ENCODE measurements around the gene ASTN1. TPM values are rescaled to one million over a fixed set of nuclear protein-coding genes. Genes with fewer than 3 reads are reported as not detected.

The ASTN1 gene
- total and polyA plus RNA-seq, 2 of the 4 experiments (the other 2 are of a cell fraction), result under 0.01 to 0.07 TPM

DNA sequence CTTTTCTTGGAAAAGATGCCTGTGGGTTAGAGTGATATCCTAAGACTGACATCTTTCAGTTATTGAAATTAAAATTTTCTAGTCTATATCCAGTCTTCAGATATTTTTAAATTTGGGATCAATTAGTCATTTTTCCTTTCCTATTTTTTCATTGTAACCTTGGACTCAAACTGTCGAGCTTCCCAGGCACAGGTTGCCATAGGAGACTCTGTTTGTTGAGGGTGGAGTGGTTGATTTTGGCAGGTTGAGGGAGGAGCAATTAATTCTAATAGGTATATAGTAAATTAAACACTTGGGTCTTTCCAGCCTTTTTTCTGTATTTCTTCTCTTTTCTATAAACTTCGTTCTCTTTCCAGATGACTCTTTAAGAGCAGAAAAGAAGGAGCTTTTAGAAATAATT lies 326.8 kb downstream of the ASTN1 start:
- H3K9me1 ChIP-seq (ENCODE audit: insufficient read depth, low read length), result no peaks in the 10 kb centered on the region
- ChIA-PET CTCF (no interaction called here), POLR2A (ENCODE audit: unreplicated experiment) (no interaction called here)
- no peak overlapping the region for H3K56ac ChIP-seq (ENCODE audit: extremely low read depth, insufficient read depth, low read length)
- no peak overlapping the region for H2AFZ ChIP-seq (replicated peaks; ENCODE audit: low read length, poor library complexity)
- ATAC-seq (ENCODE audit: low read depth) (no peak), DNase-seq (no peak)
- no CpG with 5 or more reads among the region's 2 CpGs for WGBS, 2 experiments (ENCODE audit: extremely low coverage in 2 of 2, insufficient read length in 1 of 2)
- H2AK9ac ChIP-seq (replicated peaks; ENCODE audit: low read depth, low read length, poor library complexity), result no peak overlapping the region
- no peak overlapping the region for H3K4me2 ChIP-seq (ENCODE audit: low read depth, low read length)
- no peak for TF ChIP-seq NFE2L2 (IDR thresholded peaks at IDR 0.05; ENCODE audit: low read depth, low read length)
- TF ChIP-seq MAZ (IDR thresholded peaks at IDR 0.05; ENCODE audit: borderline replicate concordance, low read depth, low read length), result no peak
- TF ChIP-seq, protein P1, sequence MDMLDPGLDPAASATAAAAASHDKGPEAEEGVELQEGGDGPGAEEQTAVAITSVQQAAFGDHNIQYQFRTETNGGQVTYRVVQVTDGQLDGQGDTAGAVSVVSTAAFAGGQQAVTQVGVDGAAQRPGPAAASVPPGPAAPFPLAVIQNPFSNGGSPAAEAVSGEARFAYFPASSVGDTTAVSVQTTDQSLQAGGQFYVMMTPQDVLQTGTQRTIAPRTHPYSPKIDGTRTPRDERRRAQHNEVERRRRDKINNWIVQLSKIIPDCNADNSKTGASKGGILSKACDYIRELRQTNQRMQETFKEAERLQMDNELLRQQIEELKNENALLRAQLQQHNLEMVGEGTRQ (IDR thresholded peaks at IDR 0.05; ENCODE audit: low read depth, low read length), result no peak
- H4K5ac ChIP-seq (ENCODE audit: low read depth, low read length), result no peak overlapping the region
- in situ Hi-C loops (cut with MboI; ENCODE audit: low sequenced_read_pairs) (no loop called here), dilution Hi-C loops (cut with HindIII; ENCODE audit: low sequenced_read_pairs, unreplicated experiment) (no loop called here), intact Hi-C loops (cut with micrococcal nuclease) (no loop called here)
- no peaks in the 10 kb centered on the region for H3K4me1 ChIP-seq (ENCODE audit: control insufficient read depth, insufficient read depth, low read length)
- no peaks in the 10 kb centered on the region for H3K36me3 ChIP-seq (ENCODE audit: control insufficient read depth, insufficient read depth, low read length)
- H3K27ac ChIP-seq (ENCODE audit: insufficient read depth, low read length), result no peak overlapping the region
- BruUV-seq (replicated peaks), result no TSS peak
- H3K9me3 ChIP-seq (ENCODE audit: control insufficient read depth, insufficient read depth, low read length), result no peaks in the 10 kb centered on the region
- no peak overlapping the region for H4K91ac ChIP-seq (ENCODE audit: insufficient read depth, low read depth, low read length)
- no peak overlapping the region for H3K4ac ChIP-seq (ENCODE audit: low read depth, low read length)
- no peaks in the 10 kb centered on the region for H3K79me1 ChIP-seq (ENCODE audit: low read depth in 1 of 2, low read length in 2 of 2)
- no peak overlapping the region for H2AK5ac ChIP-seq (ENCODE audit: low read depth, low read length)
- H3K4me3 ChIP-seq (ENCODE audit: insufficient read depth, low read depth, low read length), result no peak overlapping the region
- H3K14ac ChIP-seq (replicated peaks; ENCODE audit: low read depth, low read length), result no peak overlapping the region
- no peak overlapping the region for H3K9ac ChIP-seq (ENCODE audit: low read depth, low read length)
- no peaks in the 10 kb centered on the region for H4K20me1 ChIP-seq (ENCODE audit: insufficient read depth, low read length)
- no peak overlapping the region for H2BK5ac ChIP-seq (ENCODE audit: low read depth, low read length, poor library complexity, severe bottlenecking)
- no peak overlapping the region for H3K23ac ChIP-seq (ENCODE audit: low read depth, low read length)
- no peak overlapping the region for H2BK120ac ChIP-seq (ENCODE audit: low read depth, low read length)
- H3K27me3 ChIP-seq (ENCODE audit: control insufficient read depth, insufficient read depth, low read length), result no peaks in the 10 kb centered on the region
- no peak overlapping the region for H2BK15ac ChIP-seq (ENCODE audit: low read depth, low read length)
- H3K18ac ChIP-seq (ENCODE audit: low read depth, low read length), result no peak overlapping the region
- no peak overlapping the region for H2BK20ac ChIP-seq (ENCODE audit: low read depth, low read length)
- no peak overlapping the region for H4K8ac ChIP-seq (ENCODE audit: low read depth in 2 of 2, low read length in 2 of 2)

Data from IMR-90 (cell line).